Stimulated activated CD4-positive, alpha-beta T cell treated with anti-CD3 and anti-CD28 coated beads, Interleukin-2, amount 100 ng/mL, for 24 hours (primary cell): ENCODE measurements around the gene GALK1.

ENCODE experiments used
- DNase-seq, 2 donors: peaks; one replicate each; pipeline ENCODE4 v3.0.0-alpha.2; 2020

GALK1 gene

GRCh38 chr17:75783803-75784472, 18.9 kb upstream of the GALK1 start:
- peak in 1 of 2 donors; percentile 42 for DNase-seq

GRCh38 chr17:75783069-75783783, 18.2 kb upstream of the GALK1 start:
- DNase-seq: no peak

- DNase-seq: no peak
Measured at GRCh38 chr17:75779987-75780889, 15.2 kb upstream of the GALK1 start.

- peak; percentile 91 to 92 for DNase-seq
Measured at GRCh38 chr17:75779250-75779986, 14.4 kb upstream of the GALK1 start.

- peak; percentile 76 to 78 for DNase-seq
Measured at GRCh38 chr17:75778861-75779249, 13.9 kb upstream of the GALK1 start.

- peak in 1 of 2 donors; percentile 43 for DNase-seq
Measured at GRCh38 chr17:75778066-75778860, 13.3 kb upstream of the GALK1 start.

GRCh38 chr17:75777296-75777922, 12.4 kb upstream of the GALK1 start:
- DNase-seq: no peak

- DNase-seq: no peak
Measured at GRCh38 chr17:75776386-75777295, 11.6 kb upstream of the GALK1 start.

GRCh38 chr17:75774991-75775668, 10.1 kb upstream of the GALK1 start:
- no peak for DNase-seq

- DNase-seq: no peak
Measured at GRCh38 chr17:75774471-75774990, 9.5 kb upstream of the GALK1 start.

GRCh38 chr17:75773808-75774470, 8.9 kb upstream of the GALK1 start:
- DNase-seq: no peak

- no peak for DNase-seq
Measured at GRCh38 chr17:75773121-75773807, 8.3 kb upstream of the GALK1 start.

GRCh38 chr17:75771334-75772281, 6.6 kb upstream of the GALK1 start:
- DNase-seq: no peak

GRCh38 chr17:75769536-75769935, 4.5 kb upstream of the GALK1 start:
- DNase-seq: no peak

GRCh38 chr17:75767881-75768280, 2.9 kb upstream of the GALK1 start:
- DNase-seq: no peak

- no peak for DNase-seq
Measured at GRCh38 chr17:75765981-75766380, 989 bp upstream of the GALK1 start.

GRCh38 chr17:75764417-75764710, 628 bp downstream of the GALK1 start:
- DNase-seq: no peak
